CD14-positive monocyte (primary cell): ENCODE measurements around the gene SH3BP5. TPM values are rescaled to one million over a fixed set of nuclear protein-coding genes. Genes with fewer than 3 reads are reported as not detected.
A peak's percentile ranks its signal among the peaks of the same experiment; 100 is the strongest.

Experiments used
- DNase-seq, 3 donors: peaks; one replicate each; pipeline ENCODE4 v3.0.0-alpha.2; 2011 to 2022
- H2AFZ ChIP-seq: 2 replicates; pipeline ENCODE4 v1.6.0; 2012; ENCODE audit warnings: mild to moderate bottlenecking, low read depth, low read length, inconsistent platforms; ENCODE audit not compliant: insufficient read depth, poor library complexity, severe bottlenecking
- H3K27ac ChIP-seq, 2 donors: 1 replicate in 1 of 2; 2 replicates in 1 of 2; pipeline ENCODE4 v1.5.1; 2012 to 2013; ENCODE audit warnings: low read length in 2 of 2, control low read depth in 1 of 2, inconsistent platforms in 1 of 2, low read depth in 1 of 2, mild to moderate bottlenecking in 1 of 2
- H3K27me3 ChIP-seq, 2 donors: one replicate each; pipeline versions ENCODE4 v1.6.0 to v1.6.1; 2011 to 2013; ENCODE audit warnings: low read length in 2 of 2; ENCODE audit not compliant: control insufficient read depth in 2 of 2, insufficient read depth in 2 of 2
- H3K36me3 ChIP-seq, 2 donors: replicated peaks in 1 of 2; 1 replicate in 1 of 2; 2 replicates in 1 of 2; pipeline versions ENCODE4 v1.5.1 to v1.6.1; 2012 to 2013; ENCODE audit warnings: low read length in 2 of 2, control low read depth in 1 of 2, inconsistent platforms in 1 of 2, mild to moderate bottlenecking in 1 of 2; ENCODE audit not compliant: insufficient read depth in 2 of 2, control insufficient read depth in 1 of 2
- H3K4me1 ChIP-seq, 2 donors: 1 replicate in 1 of 2; 2 replicates in 1 of 2; pipeline versions ENCODE4 v1.5.1 to v1.6.1; 2012 to 2013; ENCODE audit warnings: low read length in 2 of 2, control low read depth in 1 of 2, inconsistent platforms in 1 of 2, mild to moderate bottlenecking in 1 of 2, moderate library complexity in 1 of 2; ENCODE audit not compliant: insufficient read depth in 2 of 2, control insufficient read depth in 1 of 2
- H3K4me2 ChIP-seq: replicated peaks from 2 replicates; pipeline ENCODE3; 2012; ENCODE audit warnings: low read length, moderate library complexity, mild to moderate bottlenecking; ENCODE audit not compliant: poor library complexity, severe bottlenecking; ENCODE audit errors: extremely low read depth
- H3K4me3 ChIP-seq, 3 experiments: fragments of 200-600 bp in 1 of 3; sonication (generic) in 1 of 3; replicated peaks in 1 of 3; 1 replicate in 2 of 3; 2 replicates in 1 of 3; pipeline ENCODE4 v1.5.1; 2011 to 2013; ENCODE audit warnings: low read length in 3 of 3, mild to moderate bottlenecking in 3 of 3, control low read depth in 2 of 3, low read depth in 2 of 3, inconsistent platforms in 1 of 3, moderate library complexity in 1 of 3
- H3K79me2 ChIP-seq: 2 replicates; pipeline ENCODE4 v1.6.0; 2012; ENCODE audit warnings: mild to moderate bottlenecking, control low read depth, inconsistent platforms, low read length, moderate library complexity; ENCODE audit not compliant: insufficient read depth
- H3K9ac ChIP-seq: 2 replicates; pipeline ENCODE4 v1.6.0; 2017; ENCODE audit warnings: low read length, mild to moderate bottlenecking; ENCODE audit not compliant: insufficient read depth, poor library complexity, severe bottlenecking
- H3K9me3 ChIP-seq, 2 donors: replicated peaks in 1 of 2; 1 replicate in 1 of 2; 2 replicates in 1 of 2; pipeline versions ENCODE4 v1.5.1 to v1.6.1; 2012 to 2013; ENCODE audit warnings: low read length in 2 of 2, control low read depth in 1 of 2; ENCODE audit not compliant: control insufficient read depth in 1 of 2, insufficient read depth in 1 of 2
- H4K20me1 ChIP-seq: 2 replicates; pipeline ENCODE4 v1.6.0; 2012; ENCODE audit warnings: mild to moderate bottlenecking, low read length, control low read depth, moderate library complexity; ENCODE audit not compliant: insufficient read depth
- H3K27ac Mint-ChIP-seq, 7 donors: one replicate each; pipeline ENCODE4 v1.8.0; 2020; ENCODE audit warnings: mild to moderate bottlenecking in 7 of 7, mixed read lengths in 7 of 7, moderate library complexity in 6 of 7, inconsistent platforms in 2 of 7
- H3K27me3 Mint-ChIP-seq, 3 donors: one replicate each; pipeline ENCODE4 v1.8.0; 2021 to 2022; ENCODE audit warnings: low read depth in 3 of 3, mild to moderate bottlenecking in 3 of 3, mixed read lengths in 3 of 3, moderate library complexity in 3 of 3, inconsistent platforms in 1 of 3
- H3K36me3 Mint-ChIP-seq, 2 donors: one replicate each; pipeline ENCODE4 v1.8.0; 2020; ENCODE audit warnings: mixed read lengths in 2 of 2, inconsistent platforms in 1 of 2, mild to moderate bottlenecking in 1 of 2
- H3K4me1 Mint-ChIP-seq: one replicate; pipeline ENCODE4 v1.8.0; 2020; ENCODE audit warnings: mild to moderate bottlenecking, mixed read lengths
- H3K4me3 Mint-ChIP-seq, 2 donors: one replicate each; pipeline ENCODE4 v1.8.0; 2020; ENCODE audit warnings: mild to moderate bottlenecking in 2 of 2, mixed read lengths in 2 of 2, moderate library complexity in 1 of 2
- H3K9me3 Mint-ChIP-seq, 7 donors: one replicate each; pipeline ENCODE4 v1.8.0; 2020 to 2022; ENCODE audit warnings: mixed read lengths in 7 of 7, mild to moderate bottlenecking in 6 of 7, moderate library complexity in 6 of 7, inconsistent platforms in 2 of 7
- WGBS: methylation state at CpG from one replicate; pipeline ENCODE4 v1.1.5; 2013; ENCODE audit warnings: missing lambda C conversion rate; ENCODE audit not compliant: insufficient coverage; 5-methylcytosine and 5-hydroxymethylcytosine counted together
- intact Hi-C, 2 donors: fragments of 100-400 bp; cut with micrococcal nuclease; formaldehyde crosslinking; loops; one replicate each; pipeline versions ENCODE4 v1.15.0 to v1.15.1; 2023
- polyA plus RNA-seq, 3 donors: library from polyadenylated mRNA; depleted of rRNA in 1 of 3; unstranded in 2 of 3; stranded (reverse) in 1 of 3; fragments of 300-500 nt in 2 of 3; fragments of >200 nt in 1 of 3; fragmentation: Illumina TruSeq in 2 of 3; gene quantifications; 1 replicate in 2 of 3; 2 replicates in 1 of 3; pipeline ENCODE4 v1.2.3, GENCODE V29; 2012 to 2021
- TF ChIP-seq, protein P1 (sequence below): fragments of 200-600 bp; IDR thresholded peaks from one replicate; pipeline ENCODE4 v1.8.0; 2022; ENCODE audit warnings: antibody characterized with exemption, mild to moderate bottlenecking

The SH3BP5 gene
- polyA plus RNA-seq, 3 donors = 10.7 to 29.6 (median 22.8) TPM

GRCh38 chr3:15380980-15381890, 48.8 kb upstream of the SH3BP5 start:
- Mint-ChIP-seq H3K4me1 (peaks cover 29% of the 10 kb centered on the region), H3K27ac (peak overlapping the region in 2 of 7 donors; percentile 3 to 18), H3K9me3 (peaks cover 0 to 5% (median 1%) of the 10 kb centered on the region in 7 donors), H3K36me3 (no peaks in the 10 kb centered on the region), H3K4me3 (no peak overlapping the region), H3K27me3 (peaks cover 0 to 2% (median 1%) of the 10 kb centered on the region in 3 donors)
- no peak overlapping the region for H3K27ac ChIP-seq
- peaks cover 18 to 25% of the 10 kb centered on the region in 2 donors for H3K4me1 ChIP-seq
- intact Hi-C loops = no loop called here
- no peak overlapping the region for H3K4me3 ChIP-seq
- H3K9me3 ChIP-seq = no peaks in the 10 kb centered on the region
- no peaks in the 10 kb centered on the region for H3K79me2 ChIP-seq
- DNase-seq = no peak
- TF ChIP-seq, protein P1, sequence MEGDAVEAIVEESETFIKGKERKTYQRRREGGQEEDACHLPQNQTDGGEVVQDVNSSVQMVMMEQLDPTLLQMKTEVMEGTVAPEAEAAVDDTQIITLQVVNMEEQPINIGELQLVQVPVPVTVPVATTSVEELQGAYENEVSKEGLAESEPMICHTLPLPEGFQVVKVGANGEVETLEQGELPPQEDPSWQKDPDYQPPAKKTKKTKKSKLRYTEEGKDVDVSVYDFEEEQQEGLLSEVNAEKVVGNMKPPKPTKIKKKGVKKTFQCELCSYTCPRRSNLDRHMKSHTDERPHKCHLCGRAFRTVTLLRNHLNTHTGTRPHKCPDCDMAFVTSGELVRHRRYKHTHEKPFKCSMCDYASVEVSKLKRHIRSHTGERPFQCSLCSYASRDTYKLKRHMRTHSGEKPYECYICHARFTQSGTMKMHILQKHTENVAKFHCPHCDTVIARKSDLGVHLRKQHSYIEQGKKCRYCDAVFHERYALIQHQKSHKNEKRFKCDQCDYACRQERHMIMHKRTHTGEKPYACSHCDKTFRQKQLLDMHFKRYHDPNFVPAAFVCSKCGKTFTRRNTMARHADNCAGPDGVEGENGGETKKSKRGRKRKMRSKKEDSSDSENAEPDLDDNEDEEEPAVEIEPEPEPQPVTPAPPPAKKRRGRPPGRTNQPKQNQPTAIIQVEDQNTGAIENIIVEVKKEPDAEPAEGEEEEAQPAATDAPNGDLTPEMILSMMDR = no peak
- H3K4me2 ChIP-seq = no peak overlapping the region
- no peak overlapping the region for H3K9ac ChIP-seq
- H3K27me3 ChIP-seq = no peaks in the 10 kb centered on the region
- no peaks in the 10 kb centered on the region for H3K36me3 ChIP-seq
- no peak overlapping the region for H2AFZ ChIP-seq
- 92% methylated on average over 2 of the region's 6 CpGs for WGBS
- H4K20me1 ChIP-seq = no peaks in the 10 kb centered on the region

- H3K4me3 Mint-ChIP-seq = no peak overlapping the region
- H3K27me3 Mint-ChIP-seq = peaks cover 0 to 1% (median 0%) of the 10 kb centered on the region in 3 donors
- peaks cover 12% of the 10 kb centered on the region for H3K4me1 Mint-ChIP-seq
Observed at GRCh38 chr3:15377961-15378791, 45.8 kb upstream of the SH3BP5 start.

More at GRCh38 chr3:15377961-15378791, 45.8 kb upstream of the SH3BP5 start:
- Mint-ChIP-seq H3K9me3 (peaks cover 0 to 3% (median 0%) of the 10 kb centered on the region in 7 donors), H3K36me3 (no peaks in the 10 kb centered on the region), H3K27ac (peak overlapping the region; percentile 85 to 95 (median 90))
- H4K20me1 ChIP-seq = no peaks in the 10 kb centered on the region
- no peaks in the 10 kb centered on the region for H3K27me3 ChIP-seq
- H2AFZ ChIP-seq = no peak overlapping the region
- intact Hi-C loops = loop anchor here (1.0 to 5.0 kb wide), 3 partner anchors 46 to 111 kb away; partner anchors contain the start of gene SH3BP5 (in 2 of the 2)
- WGBS = 24% methylated on average over 12 of the region's 16 CpGs
- H3K9ac ChIP-seq = no peak overlapping the region
- no peaks in the 10 kb centered on the region for H3K36me3 ChIP-seq
- H3K79me2 ChIP-seq = no peaks in the 10 kb centered on the region
- TF ChIP-seq, protein P1 = peak; percentile 85
- peak overlapping the region; percentile 1 for H3K4me2 ChIP-seq
- H3K4me1 ChIP-seq = peaks cover 4 to 9% of the 10 kb centered on the region in 2 donors
- DNase-seq = peak; percentile 96 to 98 (median 97)
- no peak overlapping the region for H3K4me3 ChIP-seq
- H3K9me3 ChIP-seq = no peaks in the 10 kb centered on the region
- H3K27ac ChIP-seq = peak overlapping the region; percentile 39 to 88
